ENCODE data around the gene OSBPL10.
A peak's percentile ranks its signal among the peaks of the same experiment; 100 is the strongest.

Gene OSBPL10

GRCh38 chr3:31779514-31779913, 201.5 kb downstream of the OSBPL10 start:
- H3K27me3 ChIP-seq (ENCODE audit: insufficient read depth, low read length, poor library complexity, severe bottlenecking): no peaks in the 10 kb centered on the region
- no peaks in the 10 kb centered on the region for H3K4me1 ChIP-seq (ENCODE audit: insufficient read depth, low read length, poor library complexity, severe bottlenecking)
- no peak overlapping the region for H2AFZ ChIP-seq (ENCODE audit: low read length)
- H3K9me3 ChIP-seq (ENCODE audit: insufficient read depth, low read depth, low read length): no peaks in the 10 kb centered on the region
- no peak for TF ChIP-seq EZH2phosphoT487 (IDR thresholded peaks at IDR 0.05; ENCODE audit: borderline replicate concordance)
- TF ChIP-seq CTCF (conservative IDR thresholded peaks at IDR 0.05; ENCODE audit: low read length): no peak
- H4K20me1 ChIP-seq (ENCODE audit: insufficient read depth, low read length, poor library complexity, severe bottlenecking): no peaks in the 10 kb centered on the region
- H3K79me2 ChIP-seq (ENCODE audit: insufficient read depth, low read length): no peaks in the 10 kb centered on the region
- no peak overlapping the region for H3K9ac ChIP-seq (ENCODE audit: low read depth, low read length, poor library complexity, severe bottlenecking)
- no peak overlapping the region for H3K4me2 ChIP-seq (ENCODE audit: low read depth, low read length, poor library complexity, severe bottlenecking)
- H3K4me3 ChIP-seq (ENCODE audit: low read length, poor library complexity, severe bottlenecking): no peak overlapping the region
- H3F3A ChIP-seq (ENCODE audit: low read depth): no peaks in the 10 kb centered on the region
- H3K36me3 ChIP-seq (ENCODE audit: insufficient read depth, low read length): no peaks in the 10 kb centered on the region
- H3K9me2 ChIP-seq (replicated peaks; ENCODE audit: low read depth, low read length): no peaks in the 10 kb centered on the region

GRCh38 chr3:31777887-31778286, 203.2 kb downstream of the OSBPL10 start:
- no peak overlapping the region for H3K4me2 ChIP-seq (ENCODE audit: low read depth, low read length, poor library complexity, severe bottlenecking)

GRCh38 chr3:31777092-31777491, 204.0 kb downstream of the OSBPL10 start:
- H3K4me1 ChIP-seq (ENCODE audit: insufficient read depth, low read length, poor library complexity, severe bottlenecking): no peaks in the 10 kb centered on the region
- H2AFZ ChIP-seq (ENCODE audit: low read length): peak overlapping the region; percentile 62

More at GRCh38 chr3:31777887-31778286, 203.2 kb downstream of the OSBPL10 start:
- Histone ChIP-seq H3K9me3 (ENCODE audit: insufficient read depth, low read depth, low read length) (no peaks in the 10 kb centered on the region), H3K4me3 (ENCODE audit: low read length, poor library complexity, severe bottlenecking) (no peak overlapping the region), H3K79me2 (ENCODE audit: insufficient read depth, low read length) (no peaks in the 10 kb centered on the region), H3K27me3 (ENCODE audit: insufficient read depth, low read length, poor library complexity, severe bottlenecking) (no peaks in the 10 kb centered on the region), H3K9ac (ENCODE audit: low read depth, low read length, poor library complexity, severe bottlenecking) (no peak overlapping the region), H4K20me1 (ENCODE audit: insufficient read depth, low read length, poor library complexity, severe bottlenecking) (no peaks in the 10 kb centered on the region), H3K4me1 (ENCODE audit: insufficient read depth, low read length, poor library complexity, severe bottlenecking) (no peaks in the 10 kb centered on the region), H3K9me2 (replicated peaks; ENCODE audit: low read depth, low read length) (no peaks in the 10 kb centered on the region), H3K36me3 (ENCODE audit: insufficient read depth, low read length) (no peaks in the 10 kb centered on the region), H3F3A (ENCODE audit: low read depth) (no peaks in the 10 kb centered on the region), H2AFZ (ENCODE audit: low read length) (no peak overlapping the region)
- no peak for TF ChIP-seq EZH2phosphoT487 (IDR thresholded peaks at IDR 0.05; ENCODE audit: borderline replicate concordance)
- no peak for TF ChIP-seq CTCF (conservative IDR thresholded peaks at IDR 0.05; ENCODE audit: low read length)

More at GRCh38 chr3:31777092-31777491, 204.0 kb downstream of the OSBPL10 start:
- Histone ChIP-seq H4K20me1 (ENCODE audit: insufficient read depth, low read length, poor library complexity, severe bottlenecking) (no peaks in the 10 kb centered on the region), H3K9me2 (replicated peaks; ENCODE audit: low read depth, low read length) (no peaks in the 10 kb centered on the region), H3K9ac (ENCODE audit: low read depth, low read length, poor library complexity, severe bottlenecking) (no peak overlapping the region), H3K27me3 (ENCODE audit: insufficient read depth, low read length, poor library complexity, severe bottlenecking) (no peaks in the 10 kb centered on the region), H3F3A (ENCODE audit: low read depth) (no peaks in the 10 kb centered on the region), H3K9me3 (ENCODE audit: insufficient read depth, low read depth, low read length) (no peaks in the 10 kb centered on the region), H3K4me2 (ENCODE audit: low read depth, low read length, poor library complexity, severe bottlenecking) (no peak overlapping the region), H3K36me3 (ENCODE audit: insufficient read depth, low read length) (no peaks in the 10 kb centered on the region), H3K4me3 (ENCODE audit: low read length, poor library complexity, severe bottlenecking) (no peak overlapping the region), H3K79me2 (ENCODE audit: insufficient read depth, low read length) (no peaks in the 10 kb centered on the region)
- TF ChIP-seq EZH2phosphoT487 (IDR thresholded peaks at IDR 0.05; ENCODE audit: borderline replicate concordance) (no peak), CTCF (conservative IDR thresholded peaks at IDR 0.05; ENCODE audit: low read length) (no peak)

All from Loucy (cell line).